Dendritic cell treated with granulocyte-macrophage colony-stimulating factor and Interleukin-4, amounts not matched to agents 40 ng/mL and 50 ng/mL, for 4 days (primary cell): Measurements from ENCODE around the gene MTSS2.

ENCODE experiments used
- H3K27ac Mint-ChIP-seq: one replicate; pipeline ENCODE4 v1.8.0; 2022; ENCODE audit warnings: mild to moderate bottlenecking, mixed read lengths
- H3K27me3 Mint-ChIP-seq: one replicate; pipeline ENCODE4 v1.8.0; 2022; ENCODE audit warnings: mild to moderate bottlenecking, mixed read lengths
- H3K36me3 Mint-ChIP-seq: one replicate; pipeline ENCODE4 v1.8.0; 2022; ENCODE audit warnings: low read depth, mixed read lengths
- H3K4me1 Mint-ChIP-seq: one replicate; pipeline ENCODE4 v1.8.0; 2022; ENCODE audit warnings: low read depth, mixed read lengths
- H3K4me3 Mint-ChIP-seq: one replicate; pipeline ENCODE4 v1.8.0; 2022; ENCODE audit warnings: mild to moderate bottlenecking, moderate library complexity, mixed read lengths
- H3K9me3 Mint-ChIP-seq: one replicate; pipeline ENCODE4 v1.8.0; 2022; ENCODE audit warnings: mixed read lengths
- intact Hi-C: fragments of 100-400 bp; cut with micrococcal nuclease; formaldehyde crosslinking; loops from one replicate; pipeline ENCODE4 v1.15.0; 2022

The MTSS2 gene

GRCh38 chr16:70710422-70711210, 24.8 kb upstream of the MTSS2 start:
- H3K27me3 Mint-ChIP-seq, result no peaks in the 10 kb centered on the region
- no peaks in the 10 kb centered on the region for H3K9me3 Mint-ChIP-seq
- intact Hi-C loops, result no loop called here
- H3K4me1 Mint-ChIP-seq, result peaks cover 2% of the 10 kb centered on the region
- no peak overlapping the region for H3K27ac Mint-ChIP-seq
- H3K4me3 Mint-ChIP-seq, result no peak overlapping the region
- peaks cover 98% of the 10 kb centered on the region for H3K36me3 Mint-ChIP-seq

- intact Hi-C loops, result no loop called here
- Mint-ChIP-seq H3K9me3 (no peaks in the 10 kb centered on the region), H3K36me3 (peaks cover 98% of the 10 kb centered on the region)
Observed at GRCh38 chr16:70709942-70710341, 24.1 kb upstream of the MTSS2 start.

GRCh38 chr16:70709457-70709856, 23.6 kb upstream of the MTSS2 start:
- Mint-ChIP-seq H3K27ac (no peak overlapping the region), H3K27me3 (no peaks in the 10 kb centered on the region), H3K4me3 (no peak overlapping the region), H3K36me3 (peaks cover 98% of the 10 kb centered on the region), H3K9me3 (no peaks in the 10 kb centered on the region), H3K4me1 (peaks cover 14% of the 10 kb centered on the region)
- intact Hi-C loops, result no loop called here

More at GRCh38 chr16:70709942-70710341, 24.1 kb upstream of the MTSS2 start:
- Mint-ChIP-seq H3K4me3 (no peak overlapping the region), H3K4me1 (peaks cover 9% of the 10 kb centered on the region), H3K27me3 (no peaks in the 10 kb centered on the region), H3K27ac (no peak overlapping the region)

GRCh38 chr16:70708366-70709246, 22.8 kb upstream of the MTSS2 start:
- no peaks in the 10 kb centered on the region for H3K27me3 Mint-ChIP-seq
- H3K9me3 Mint-ChIP-seq, result no peaks in the 10 kb centered on the region
- intact Hi-C loops, result no loop called here
- no peak overlapping the region for H3K4me3 Mint-ChIP-seq
- H3K4me1 Mint-ChIP-seq, result peaks cover 22% of the 10 kb centered on the region
- H3K36me3 Mint-ChIP-seq, result peaks cover 98% of the 10 kb centered on the region
- no peak overlapping the region for H3K27ac Mint-ChIP-seq

GRCh38 chr16:70706948-70707465, 21.2 kb upstream of the MTSS2 start:
- peaks cover 94% of the 10 kb centered on the region for H3K36me3 Mint-ChIP-seq
- H3K4me3 Mint-ChIP-seq, result no peak overlapping the region
- no peaks in the 10 kb centered on the region for H3K27me3 Mint-ChIP-seq
- no peaks in the 10 kb centered on the region for H3K9me3 Mint-ChIP-seq
- intact Hi-C loops, result no loop called here
- no peak overlapping the region for H3K27ac Mint-ChIP-seq
- peaks cover 38% of the 10 kb centered on the region for H3K4me1 Mint-ChIP-seq

- Mint-ChIP-seq H3K9me3 (no peaks in the 10 kb centered on the region), H3K27ac (peak overlapping the region; percentile 23), H3K4me1 (peaks cover 56% of the 10 kb centered on the region), H3K4me3 (no peak overlapping the region), H3K27me3 (no peaks in the 10 kb centered on the region), H3K36me3 (peaks cover 94% of the 10 kb centered on the region)
- intact Hi-C loops, result no loop called here
Observed at GRCh38 chr16:70705056-70705455, 19.2 kb upstream of the MTSS2 start.

GRCh38 chr16:70704586-70704985, 18.7 kb upstream of the MTSS2 start:
- peak overlapping the region; percentile 23 for H3K27ac Mint-ChIP-seq
- no peaks in the 10 kb centered on the region for H3K9me3 Mint-ChIP-seq
- H3K4me1 Mint-ChIP-seq, result peaks cover 56% of the 10 kb centered on the region
- H3K27me3 Mint-ChIP-seq, result no peaks in the 10 kb centered on the region
- intact Hi-C loops, result no loop called here
- peaks cover 95% of the 10 kb centered on the region for H3K36me3 Mint-ChIP-seq
- H3K4me3 Mint-ChIP-seq, result no peak overlapping the region

GRCh38 chr16:70703835-70704381, 18.1 kb upstream of the MTSS2 start:
- H3K36me3 Mint-ChIP-seq, result peaks cover 95% of the 10 kb centered on the region
- H3K9me3 Mint-ChIP-seq, result no peaks in the 10 kb centered on the region
- no peak overlapping the region for H3K4me3 Mint-ChIP-seq
- no peaks in the 10 kb centered on the region for H3K27me3 Mint-ChIP-seq
- intact Hi-C loops, result no loop called here
- no peak overlapping the region for H3K27ac Mint-ChIP-seq
- H3K4me1 Mint-ChIP-seq, result peaks cover 62% of the 10 kb centered on the region

- no peaks in the 10 kb centered on the region for H3K9me3 Mint-ChIP-seq
- H3K4me3 Mint-ChIP-seq, result no peak overlapping the region
- peaks cover 95% of the 10 kb centered on the region for H3K36me3 Mint-ChIP-seq
- intact Hi-C loops, result no loop called here
- H3K4me1 Mint-ChIP-seq, result peaks cover 68% of the 10 kb centered on the region
- H3K27ac Mint-ChIP-seq, result no peak overlapping the region
- no peaks in the 10 kb centered on the region for H3K27me3 Mint-ChIP-seq
Observed at GRCh38 chr16:70703041-70703834, 17.4 kb upstream of the MTSS2 start.

- H3K27ac Mint-ChIP-seq, result peak overlapping the region; percentile 30
- H3K27me3 Mint-ChIP-seq, result no peaks in the 10 kb centered on the region
- peaks cover 74% of the 10 kb centered on the region for H3K4me1 Mint-ChIP-seq
- peaks cover 95% of the 10 kb centered on the region for H3K36me3 Mint-ChIP-seq
- intact Hi-C loops, result no loop called here
- no peaks in the 10 kb centered on the region for H3K9me3 Mint-ChIP-seq
- H3K4me3 Mint-ChIP-seq, result no peak overlapping the region
Observed at GRCh38 chr16:70702624-70703023, 16.8 kb upstream of the MTSS2 start.

- intact Hi-C loops, result no loop called here
- peak overlapping the region; percentile 30 for H3K27ac Mint-ChIP-seq
Observed at GRCh38 chr16:70701998-70702397, 16.1 kb upstream of the MTSS2 start.

GRCh38 chr16:70701596-70701995, 15.7 kb upstream of the MTSS2 start:
- Mint-ChIP-seq H3K4me3 (peak overlapping the region; percentile 4), H3K9me3 (no peaks in the 10 kb centered on the region), H3K27ac (peak overlapping the region; percentile 30), H3K4me1 (peaks cover 75% of the 10 kb centered on the region), H3K27me3 (no peaks in the 10 kb centered on the region), H3K36me3 (peaks cover 95% of the 10 kb centered on the region)
- intact Hi-C loops, result no loop called here

More at GRCh38 chr16:70701998-70702397, 16.1 kb upstream of the MTSS2 start:
- Mint-ChIP-seq H3K4me1 (peaks cover 75% of the 10 kb centered on the region), H3K4me3 (peak overlapping the region; percentile 4), H3K36me3 (peaks cover 95% of the 10 kb centered on the region), H3K27me3 (no peaks in the 10 kb centered on the region), H3K9me3 (no peaks in the 10 kb centered on the region)

GRCh38 chr16:70701036-70701435, 15.2 kb upstream of the MTSS2 start:
- H3K4me1 Mint-ChIP-seq, result peaks cover 75% of the 10 kb centered on the region
- intact Hi-C loops, result no loop called here
- no peak overlapping the region for H3K27ac Mint-ChIP-seq
- H3K9me3 Mint-ChIP-seq, result no peaks in the 10 kb centered on the region
- H3K36me3 Mint-ChIP-seq, result peaks cover 95% of the 10 kb centered on the region
- H3K27me3 Mint-ChIP-seq, result no peaks in the 10 kb centered on the region
- H3K4me3 Mint-ChIP-seq, result no peak overlapping the region
